ENCODE results near the gene COLQ. TPM values are rescaled to one million over a fixed set of nuclear protein-coding genes. Genes with fewer than 3 reads are reported as not detected.

The COLQ gene
- total RNA-seq, 1 experiment from 2014 or later, result 1.9 TPM

DNA sequence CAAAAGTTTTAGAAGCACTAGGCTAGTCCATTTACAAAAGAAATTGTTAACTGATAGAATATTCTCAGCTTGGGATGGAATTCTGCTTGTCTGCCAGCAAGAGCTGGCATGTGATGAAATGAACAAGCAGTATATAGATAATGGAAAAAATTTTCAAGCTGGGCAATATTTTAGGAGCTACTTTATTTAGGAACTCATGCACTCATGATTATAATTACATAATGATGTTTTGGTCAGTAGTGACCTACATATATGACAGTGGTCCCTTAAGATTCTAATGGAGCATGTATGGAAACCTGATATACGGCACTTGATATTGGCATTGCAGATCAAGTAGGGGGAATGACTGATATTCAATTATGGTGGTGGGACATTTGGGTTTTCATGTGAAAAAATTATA, 88.0 kb downstream of the COLQ start (continued):
- TF ChIP-seq ZFX (IDR thresholded peaks at IDR 0.05) (no peak), EGR1 (IDR thresholded peaks at IDR 0.05; ENCODE audit: low read depth) (no peak), CEBPB (IDR thresholded peaks at IDR 0.05; ENCODE audit: low read depth) (no peak)
- TF ChIP-seq, protein P1, sequence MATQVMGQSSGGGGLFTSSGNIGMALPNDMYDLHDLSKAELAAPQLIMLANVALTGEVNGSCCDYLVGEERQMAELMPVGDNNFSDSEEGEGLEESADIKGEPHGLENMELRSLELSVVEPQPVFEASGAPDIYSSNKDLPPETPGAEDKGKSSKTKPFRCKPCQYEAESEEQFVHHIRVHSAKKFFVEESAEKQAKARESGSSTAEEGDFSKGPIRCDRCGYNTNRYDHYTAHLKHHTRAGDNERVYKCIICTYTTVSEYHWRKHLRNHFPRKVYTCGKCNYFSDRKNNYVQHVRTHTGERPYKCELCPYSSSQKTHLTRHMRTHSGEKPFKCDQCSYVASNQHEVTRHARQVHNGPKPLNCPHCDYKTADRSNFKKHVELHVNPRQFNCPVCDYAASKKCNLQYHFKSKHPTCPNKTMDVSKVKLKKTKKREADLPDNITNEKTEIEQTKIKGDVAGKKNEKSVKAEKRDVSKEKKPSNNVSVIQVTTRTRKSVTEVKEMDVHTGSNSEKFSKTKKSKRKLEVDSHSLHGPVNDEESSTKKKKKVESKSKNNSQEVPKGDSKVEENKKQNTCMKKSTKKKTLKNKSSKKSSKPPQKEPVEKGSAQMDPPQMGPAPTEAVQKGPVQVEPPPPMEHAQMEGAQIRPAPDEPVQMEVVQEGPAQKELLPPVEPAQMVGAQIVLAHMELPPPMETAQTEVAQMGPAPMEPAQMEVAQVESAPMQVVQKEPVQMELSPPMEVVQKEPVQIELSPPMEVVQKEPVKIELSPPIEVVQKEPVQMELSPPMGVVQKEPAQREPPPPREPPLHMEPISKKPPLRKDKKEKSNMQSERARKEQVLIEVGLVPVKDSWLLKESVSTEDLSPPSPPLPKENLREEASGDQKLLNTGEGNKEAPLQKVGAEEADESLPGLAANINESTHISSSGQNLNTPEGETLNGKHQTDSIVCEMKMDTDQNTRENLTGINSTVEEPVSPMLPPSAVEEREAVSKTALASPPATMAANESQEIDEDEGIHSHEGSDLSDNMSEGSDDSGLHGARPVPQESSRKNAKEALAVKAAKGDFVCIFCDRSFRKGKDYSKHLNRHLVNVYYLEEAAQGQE (IDR thresholded peaks at IDR 0.05; ENCODE audit: low read depth), result no peak
- TF ChIP-seq, protein P2, sequence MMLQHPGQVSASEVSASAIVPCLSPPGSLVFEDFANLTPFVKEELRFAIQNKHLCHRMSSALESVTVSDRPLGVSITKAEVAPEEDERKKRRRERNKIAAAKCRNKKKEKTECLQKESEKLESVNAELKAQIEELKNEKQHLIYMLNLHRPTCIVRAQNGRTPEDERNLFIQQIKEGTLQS (IDR thresholded peaks at IDR 0.05), result no peak

DNA sequence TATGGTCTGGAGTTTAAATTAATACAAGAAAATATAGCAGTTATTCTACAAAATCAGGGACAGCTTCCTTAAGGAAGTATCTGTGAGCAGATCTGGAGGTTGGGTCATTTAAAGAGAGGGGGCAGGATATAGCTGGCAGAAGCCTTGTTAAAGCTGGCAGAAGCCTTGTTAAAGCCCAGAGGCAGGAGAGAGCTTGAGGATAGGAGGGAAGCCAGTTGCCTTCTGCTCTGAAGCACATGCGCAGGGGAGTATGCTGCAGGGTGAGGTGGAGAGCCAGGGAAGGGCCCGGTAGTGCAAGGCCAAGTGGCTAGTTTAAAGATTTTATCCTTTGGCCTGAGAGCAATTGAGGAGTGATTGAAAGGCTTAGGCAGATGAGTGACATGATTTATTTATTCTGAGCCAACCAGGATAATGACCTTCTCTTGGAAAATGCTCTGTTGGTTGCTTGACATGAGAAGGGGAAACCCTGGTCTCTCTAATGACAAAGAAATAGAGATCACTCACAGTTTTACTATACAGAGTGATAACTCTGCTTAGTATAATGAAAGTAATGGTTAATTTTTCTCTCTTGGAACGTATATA, 90.2 kb downstream of the COLQ start:
- ChIA-PET RAD21 (ENCODE audit: low non-redundant PET in 1 of 2, low total read pairs in 2 of 2, uncharacterized antibody in 2 of 2, unreplicated experiment in 2 of 2) (no interaction called here), POLR2A (no interaction called here), CTCF (no interaction called here)
- ATAC-seq (no peak), DNase-seq (ENCODE audit: low read depth, low spot score) (no peak)
- no peaks in the 10 kb centered on the region for H3K9me2 ChIP-seq (ENCODE audit: insufficient read depth)
- H3K36me3 ChIP-seq (ENCODE audit: control insufficient read depth in 1 of 2, insufficient read depth in 2 of 2, low read length in 2 of 2), result peaks cover 21 to 38% of the 10 kb centered on the region in 2 experiments
- TF ChIP-seq, protein P3, sequence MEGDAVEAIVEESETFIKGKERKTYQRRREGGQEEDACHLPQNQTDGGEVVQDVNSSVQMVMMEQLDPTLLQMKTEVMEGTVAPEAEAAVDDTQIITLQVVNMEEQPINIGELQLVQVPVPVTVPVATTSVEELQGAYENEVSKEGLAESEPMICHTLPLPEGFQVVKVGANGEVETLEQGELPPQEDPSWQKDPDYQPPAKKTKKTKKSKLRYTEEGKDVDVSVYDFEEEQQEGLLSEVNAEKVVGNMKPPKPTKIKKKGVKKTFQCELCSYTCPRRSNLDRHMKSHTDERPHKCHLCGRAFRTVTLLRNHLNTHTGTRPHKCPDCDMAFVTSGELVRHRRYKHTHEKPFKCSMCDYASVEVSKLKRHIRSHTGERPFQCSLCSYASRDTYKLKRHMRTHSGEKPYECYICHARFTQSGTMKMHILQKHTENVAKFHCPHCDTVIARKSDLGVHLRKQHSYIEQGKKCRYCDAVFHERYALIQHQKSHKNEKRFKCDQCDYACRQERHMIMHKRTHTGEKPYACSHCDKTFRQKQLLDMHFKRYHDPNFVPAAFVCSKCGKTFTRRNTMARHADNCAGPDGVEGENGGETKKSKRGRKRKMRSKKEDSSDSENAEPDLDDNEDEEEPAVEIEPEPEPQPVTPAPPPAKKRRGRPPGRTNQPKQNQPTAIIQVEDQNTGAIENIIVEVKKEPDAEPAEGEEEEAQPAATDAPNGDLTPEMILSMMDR (IDR thresholded peaks at IDR 0.05 in 2 of 3, conservative IDR thresholded peaks at IDR 0.05 in 1 of 3; ENCODE audit: borderline replicate concordance in 1 of 3, insufficient read depth in 1 of 3, low read depth in 2 of 3, low read length in 2 of 3), result no peak
- no peak for TF ChIP-seq POLR2AphosphoS5 (IDR thresholded peaks at IDR 0.05; ENCODE audit: low read depth, low read length)
- no peak for TF ChIP-seq ZNF274 (IDR thresholded peaks at IDR 0.05; ENCODE audit: low read depth, low read length)
- TF ChIP-seq SRF (IDR thresholded peaks at IDR 0.05; ENCODE audit: low read depth), result no peak
- no peak for TF ChIP-seq RAD21 (IDR thresholded peaks at IDR 0.05; ENCODE audit: low read depth)
- TF ChIP-seq FOSL1 (IDR thresholded peaks at IDR 0.05; ENCODE audit: low read depth), result no peak
- no peak for TF ChIP-seq YY1 (IDR thresholded peaks at IDR 0.05; ENCODE audit: extremely low read depth, insufficient replicate concordance, low read depth, low read length)
- no peak for TF ChIP-seq CEBPB (IDR thresholded peaks at IDR 0.05; ENCODE audit: low read depth)
- TF ChIP-seq SP1 (IDR thresholded peaks at IDR 0.05; ENCODE audit: low read depth), result no peak
- no peak overlapping the region for H3K4me3 ChIP-seq (replicated peaks in 1 of 2; ENCODE audit: low read depth in 1 of 2, low read length in 2 of 2)
- peaks cover 70% of the 10 kb centered on the region for H3K79me2 ChIP-seq (ENCODE audit: insufficient read depth, low read length)
- H3K27ac ChIP-seq (ENCODE audit: low read depth, low read length), result no peak overlapping the region
- H3K27me3 ChIP-seq (ENCODE audit: insufficient read depth, low read length), result no peaks in the 10 kb centered on the region
- no peak overlapping the region for H3K4me2 ChIP-seq (ENCODE audit: low read length)
- no peaks in the 10 kb centered on the region for H4K20me1 ChIP-seq (ENCODE audit: insufficient read depth)
- no TSS peak for BruUV-seq (replicated peaks)
- peaks cover 13 to 15% of the 10 kb centered on the region in 2 experiments for H3K4me1 ChIP-seq (ENCODE audit: control insufficient read depth in 1 of 2, insufficient read depth in 2 of 2, low read length in 2 of 2)
- no peak overlapping the region for H3K9ac ChIP-seq (ENCODE audit: low read length)
- H3K9me3 ChIP-seq (ENCODE audit: control insufficient read depth in 1 of 2, insufficient read depth in 1 of 2, low read depth in 1 of 2, low read length in 2 of 2), result no peaks in the 10 kb centered on the region
- intact Hi-C loops (cut with micrococcal nuclease), result no loop called here
- H2AFZ ChIP-seq (ENCODE audit: low read depth, low read length, poor library complexity, severe bottlenecking), result no peak overlapping the region
